Kidney (tissue), 14 donors: ENCODE measurements around the gene ATXN10. TPM values are rescaled to one million over a fixed set of nuclear protein-coding genes. Genes with fewer than 3 reads are reported as not detected.
A peak's percentile ranks its signal among the peaks of the same experiment; 100 is the strongest.

ENCODE experiments used
- DNase-seq, 5 donors: peaks; one replicate each; pipeline ENCODE4 v3.0.0-alpha.2; 2013 to 2020
- FAIRE-seq: peaks from 2 replicates; lab custom pipeline; 2012; peaks lifted over from hg19 to GRCh38; lab: Jason Lieb, UNC
- H3K27ac ChIP-seq, 2 donors: one replicate each; pipeline ENCODE4 v1.7.0; 2013; ENCODE audit warnings: low read depth in 2 of 2, low read length in 2 of 2, inconsistent platforms in 1 of 2
- H3K27me3 ChIP-seq: one replicate; pipeline ENCODE4 v1.7.1; 2013; ENCODE audit warnings: low read length, inconsistent platforms; ENCODE audit not compliant: control insufficient read depth, insufficient read depth
- H3K36me3 ChIP-seq, 3 donors: one replicate each; pipeline versions ENCODE4 v1.7.0 to v1.7.1; 2013; ENCODE audit warnings: low read length in 3 of 3, control low read depth in 1 of 3, inconsistent platforms in 1 of 3; ENCODE audit not compliant: insufficient read depth in 3 of 3, control insufficient read depth in 2 of 3
- H3K4me1 ChIP-seq, 3 donors: one replicate each; pipeline versions ENCODE4 v1.7.0 to v1.7.1; 2013; ENCODE audit warnings: low read length in 3 of 3, inconsistent platforms in 1 of 3, low read depth in 1 of 3; ENCODE audit not compliant: control insufficient read depth in 2 of 3, insufficient read depth in 2 of 3
- H3K4me3 ChIP-seq, 3 donors: one replicate each; pipeline versions ENCODE4 v1.7.0 to v1.8.1; 2013; ENCODE audit warnings: low read length in 3 of 3, control low read depth in 1 of 3, inconsistent platforms in 1 of 3
- H3K9ac ChIP-seq, 3 donors: one replicate each; pipeline versions ENCODE4 v1.7.0 to v1.7.1; 2013; ENCODE audit warnings: low read length in 3 of 3, control low read depth in 1 of 3, inconsistent platforms in 1 of 3
- H3K9me3 ChIP-seq, 3 donors: one replicate each; pipeline versions ENCODE4 v1.7.0 to v1.7.1; 2013; ENCODE audit warnings: low read length in 3 of 3, control low read depth in 1 of 3, inconsistent platforms in 1 of 3; ENCODE audit not compliant: control insufficient read depth in 2 of 3, insufficient read depth in 1 of 3
- CTCF ChIP-seq: IDR thresholded peaks from 3 replicates; pipeline ENCODE4 v1.5.1; 2012; ENCODE audit warnings: mild to moderate bottlenecking, moderate library complexity, borderline replicate concordance; ENCODE audit not compliant: insufficient read depth; ENCODE audit errors: extremely low read depth
- intact Hi-C: fragments of 100-400 bp; cut with DNase I; formaldehyde crosslinking; loops from one replicate; pipeline ENCODE4 v1.11.1; 2022
- polyA plus RNA-seq: library from polyadenylated mRNA; stranded (reverse); fragments of 350-450 nt; fragmentation: Illumina TruSeq; extraction: RNeasy Lipid Tissue Mini Kit (QIAGEN cat#74804); gene quantifications from one replicate; pipeline ENCODE4 v1.2.3, GENCODE V29; 2014; ENCODE audit warnings: low read depth, low replicate concordance; ENCODE audit not compliant: insufficient read depth
- total RNA-seq: library from RNA; stranded (reverse); fragmentation: NEBNext Ultra II Directional; extraction: Animal tissue kit (Norgen Biotek cat#: 25700); gene quantifications from one replicate; pipeline ENCODE4 v1.2.1, GENCODE V29; 2021
- donor health status: control.
- donor health status: control.
- donor health status: control.
- donor health status: control.
- donor health status: control.
- donor health status: DM: yes; HTN: yes; CAD: no.
- donor health status: Normal renal cell carcinoma (clear cell type).

The ATXN10 gene
- total and polyA plus RNA-seq, 2 donors from 2014 or later: 121 to 142 TPM

- TF ChIP-seq CTCF: no peak
- H3K9ac ChIP-seq: no peak overlapping the region
- FAIRE-seq (no peak), DNase-seq (no peak)
- H3K9me3 ChIP-seq: no peaks in the 10 kb centered on the region
- H3K27ac ChIP-seq: no peak overlapping the region
- H3K4me3 ChIP-seq: no peak overlapping the region
- no peaks in the 10 kb centered on the region for H3K27me3 ChIP-seq
- H3K4me1 ChIP-seq: peaks cover 0 to 5% (median 0%) of the 10 kb centered on the region in 3 donors
- intact Hi-C loops: no loop called here
- H3K36me3 ChIP-seq: peaks cover 8 to 13% (median 10%) of the 10 kb centered on the region in 3 donors
Observed at GRCh38 chr22:45692549-45692948, 20.9 kb downstream of the ATXN10 start.

GRCh38 chr22:45693835-45694234 lies 22.2 kb downstream of the ATXN10 start:
- Histone ChIP-seq H3K36me3 (peaks cover 8 to 14% (median 13%) of the 10 kb centered on the region in 3 donors), H3K4me3 (no peak overlapping the region), H3K27ac (no peak overlapping the region), H3K27me3 (no peaks in the 10 kb centered on the region), H3K9me3 (no peaks in the 10 kb centered on the region), H3K9ac (no peak overlapping the region), H3K4me1 (peaks cover 0 to 2% (median 0%) of the 10 kb centered on the region in 3 donors)
- TF ChIP-seq CTCF: no peak
- FAIRE-seq (no peak), DNase-seq (peak in 1 of 5 donors; percentile 63)
- intact Hi-C loops: no loop called here

GRCh38 chr22:45696227-45696626 lies 24.6 kb downstream of the ATXN10 start:
- no peak for TF ChIP-seq CTCF
- H3K36me3 ChIP-seq: peaks cover 8 to 21% (median 15%) of the 10 kb centered on the region in 3 donors
- H3K9ac ChIP-seq: no peak overlapping the region
- H3K4me1 ChIP-seq: no peaks in the 10 kb centered on the region
- H3K27ac ChIP-seq: no peak overlapping the region
- FAIRE-seq: no peak
- no peak overlapping the region for H3K4me3 ChIP-seq
- intact Hi-C loops: no loop called here
- DNase-seq: no peak
- H3K9me3 ChIP-seq: no peaks in the 10 kb centered on the region
- no peaks in the 10 kb centered on the region for H3K27me3 ChIP-seq

DNA sequence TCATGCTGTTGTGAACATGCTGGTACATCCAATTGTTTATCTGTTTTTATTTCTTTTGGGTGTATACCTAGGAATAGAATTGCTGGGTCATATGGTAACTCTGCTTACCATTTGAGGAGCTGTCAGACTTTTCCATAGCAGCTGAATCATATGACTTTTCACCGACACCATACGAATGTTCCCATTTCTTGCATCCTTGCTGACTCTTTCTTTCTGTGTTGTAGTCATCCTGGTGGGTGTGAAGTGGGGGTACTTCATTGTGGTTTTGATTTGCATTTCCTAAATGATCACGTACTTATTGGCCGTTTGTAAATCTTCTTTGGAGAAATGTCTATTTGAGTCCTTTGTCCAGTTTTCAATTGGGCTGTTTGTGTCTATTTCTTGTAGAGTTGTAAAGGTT lies 26.5 kb downstream of the ATXN10 start:
- no peak overlapping the region for H3K4me3 ChIP-seq
- no peaks in the 10 kb centered on the region for H3K9me3 ChIP-seq
- no peaks in the 10 kb centered on the region for H3K27me3 ChIP-seq
- TF ChIP-seq CTCF: no peak
- intact Hi-C loops: no loop called here
- no peak for FAIRE-seq
- H3K9ac ChIP-seq: no peak overlapping the region
- H3K27ac ChIP-seq: no peak overlapping the region
- DNase-seq: no peak
- H3K4me1 ChIP-seq: no peaks in the 10 kb centered on the region
- peaks cover 11 to 26% (median 15%) of the 10 kb centered on the region in 3 donors for H3K36me3 ChIP-seq
